A549 (cell line): Measurements from ENCODE around the gene RNASE2.
"Not testable (repeated sequence)": the region's sequence is repeated elsewhere in the genome, so short reads cannot be mapped to it uniquely, and the experiment has no call there.

ENCODE experiments used
- CEBPB ChIP-seq, 2 experiments: fragments of >200 bp in 1 of 2; sonication (Bioruptor Twin) in 1 of 2; formaldehyde crosslinking in 1 of 2; IDR thresholded peaks; 2 replicates each; pipeline ENCODE4 v1.6.1; 2012 to 2016
- CHD4 ChIP-seq: fragments of 200-600 bp; sonication (generic); IDR thresholded peaks from 2 replicates; pipeline ENCODE4 v1.6.1; 2016; ENCODE audit warnings: antibody characterized with exemption, mild to moderate bottlenecking, borderline replicate concordance
- CTCF ChIP-seq: fragments of >200 bp; sonication (Bioruptor Twin); formaldehyde crosslinking; IDR thresholded peaks from 3 replicates; pipeline ENCODE4 v1.5.1; 2016
- EP300 ChIP-seq, 2 experiments: fragments of >200 bp; sonication (Bioruptor Twin); formaldehyde crosslinking; IDR thresholded peaks; 2 replicates in 1 of 2; 3 replicates in 1 of 2; pipeline ENCODE4 v1.6.1; 2016 to 2017
- ESRRA ChIP-seq: fragments of 150-350 bp; IDR thresholded peaks from 2 replicates; pipeline ENCODE4 v1.6.1; 2014; ENCODE audit warnings: mild to moderate bottlenecking, low read length, borderline replicate concordance
- JUNB ChIP-seq: fragments of >200 bp; sonication (Bioruptor Twin); formaldehyde crosslinking; IDR thresholded peaks from 2 replicates; pipeline ENCODE4 v1.6.1; 2016
- MYC ChIP-seq: IDR thresholded peaks from 2 replicates; pipeline ENCODE4 v1.6.1; 2012; ENCODE audit warnings: mild to moderate bottlenecking, inconsistent platforms, low read length, improper control_type of control experiment, borderline replicate concordance
- NPAS2 ChIP-seq: fragments of 250-450 bp; sonication (Bioruptor Pico); IDR thresholded peaks from 2 replicates; pipeline ENCODE4 v1.8.0; 2022; ENCODE audit warnings: mild to moderate bottlenecking, moderate library complexity, borderline replicate concordance
- POLR2A ChIP-seq: IDR thresholded peaks from 2 replicates; pipeline ENCODE4 v1.6.1; 2012; ENCODE audit warnings: mild to moderate bottlenecking, low read length
- RAD21 ChIP-seq, 2 experiments: fragments of >200 bp in 1 of 2; sonication (Bioruptor Twin) in 1 of 2; formaldehyde crosslinking in 1 of 2; IDR thresholded peaks in 1 of 2; conservative IDR thresholded peaks in 1 of 2; 2 replicates in 1 of 2; 3 replicates in 1 of 2; pipeline ENCODE4 v1.6.1; 2012 to 2018; ENCODE audit warnings: inconsistent platforms in 1 of 2
- SMC3 ChIP-seq: fragments of >200 bp; sonication (Bioruptor Twin); formaldehyde crosslinking; IDR thresholded peaks from 3 replicates; pipeline ENCODE4 v1.6.1; 2018; ENCODE audit warnings: inconsistent platforms
- USF2 ChIP-seq: fragments of 450-650 bp; IDR thresholded peaks from 2 replicates; pipeline ENCODE4 v1.6.1; 2014; ENCODE audit warnings: antibody characterized with exemption
- TF ChIP-seq, protein P1 (sequence below): IDR thresholded peaks from 2 replicates; pipeline ENCODE4 v1.6.1; 2012

GRCh38 chr14:20955538-20955873 is 219 bp downstream of the RNASE2 start:
- not testable (repeated sequence) for TF ChIP-seq CTCF; POLR2A; EP300 (IDR thresholded peaks at IDR 0.05); ESRRA; RAD21 (conservative IDR thresholded peaks at IDR 0.05 in 1 of 2, IDR thresholded peaks at IDR 0.05 in 1 of 2); MYC; USF2; SMC3; JUNB; CEBPB (IDR thresholded peaks at IDR 0.05); NPAS2; CHD4
- TF ChIP-seq, protein P1, sequence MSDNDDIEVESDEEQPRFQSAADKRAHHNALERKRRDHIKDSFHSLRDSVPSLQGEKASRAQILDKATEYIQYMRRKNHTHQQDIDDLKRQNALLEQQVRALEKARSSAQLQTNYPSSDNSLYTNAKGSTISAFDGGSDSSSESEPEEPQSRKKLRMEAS = not testable (repeated sequence)
